Activated T-helper 1 cell treated with anti-CD3 and anti-CD28 coated beads, Interleukin-2, amount 50 U/mL, for 16 hours (primary cell): ENCODE data around the gene TMEM178B.

Experiments used
- DNase-seq, 2 donors: peaks; one replicate each; pipeline ENCODE4 v3.0.0-alpha.2; 2020; ENCODE audit warnings: low read depth in 1 of 2, low spot score in 1 of 2

Gene TMEM178B

GRCh38 chr7:141220263-141220880 is 146.5 kb downstream of the TMEM178B start:
- DNase-seq = no peak

- DNase-seq = no peak
These were observed 147.2 kb downstream of the TMEM178B start for GRCh38 chr7:141221007-141221612.

- DNase-seq = no peak
These were observed 152.2 kb downstream of the TMEM178B start for GRCh38 chr7:141225916-141226618.

GRCh38 chr7:141227454-141227853 is 153.6 kb downstream of the TMEM178B start:
- no peak for DNase-seq

DNA sequence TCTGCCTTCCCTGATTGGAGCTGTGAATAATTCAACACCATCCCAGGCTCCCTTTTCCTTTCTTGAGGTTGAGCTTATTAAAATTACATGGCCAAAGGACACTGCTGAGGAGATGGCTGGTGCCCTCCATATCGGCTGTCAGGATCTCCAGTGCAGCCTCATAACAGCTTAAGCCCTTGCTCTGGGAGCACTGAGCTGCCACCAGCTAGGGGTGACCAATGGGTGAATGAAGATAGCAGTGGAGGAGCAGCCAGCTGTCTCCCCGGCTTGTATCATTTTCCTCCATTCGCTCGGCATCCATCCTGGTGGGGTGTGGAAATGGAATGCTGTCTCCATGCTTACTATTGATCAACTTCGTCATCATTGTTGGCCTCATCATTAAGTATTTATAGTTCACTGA is 154.6 kb downstream of the TMEM178B start:
- no peak for DNase-seq

- no peak for DNase-seq
These were observed 157.3 kb downstream of the TMEM178B start for GRCh38 chr7:141231018-141231792.

DNA sequence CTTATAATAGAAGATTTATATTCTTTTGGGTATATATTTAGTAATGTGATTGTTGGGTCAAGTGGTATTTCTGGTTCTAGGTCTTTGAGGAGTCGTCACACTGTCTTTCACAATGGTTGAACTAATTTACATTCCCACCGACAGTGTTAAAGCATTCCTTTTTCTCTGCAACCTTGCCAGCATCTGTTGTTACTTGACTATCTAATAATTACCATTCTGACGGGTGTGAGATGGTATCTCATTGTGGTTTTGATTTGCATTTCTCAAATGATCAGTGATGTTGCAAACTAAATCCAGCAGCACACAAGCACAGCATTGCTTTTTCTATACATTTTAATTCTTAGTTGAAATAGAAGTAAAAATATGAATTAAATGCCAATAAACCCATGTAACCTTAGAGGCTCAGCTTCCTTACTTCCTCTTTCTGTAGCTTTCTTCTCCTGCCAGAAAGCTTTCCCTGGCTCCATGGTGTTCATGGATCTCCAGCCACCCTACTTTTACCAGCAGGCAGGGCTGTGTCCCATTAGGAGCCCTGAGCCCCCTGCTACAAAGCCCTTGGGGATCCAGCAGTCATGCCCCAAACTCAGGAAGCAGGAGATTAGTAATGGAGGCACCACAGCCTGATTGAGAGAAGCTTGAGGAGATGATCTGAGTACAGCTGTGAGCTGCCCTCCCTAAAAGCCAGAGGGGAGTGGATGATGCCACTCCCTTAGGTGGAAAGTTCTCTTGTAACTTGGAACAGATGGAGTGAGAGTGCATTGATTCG is 158.6 kb downstream of the TMEM178B start:
- no peak for DNase-seq

DNA sequence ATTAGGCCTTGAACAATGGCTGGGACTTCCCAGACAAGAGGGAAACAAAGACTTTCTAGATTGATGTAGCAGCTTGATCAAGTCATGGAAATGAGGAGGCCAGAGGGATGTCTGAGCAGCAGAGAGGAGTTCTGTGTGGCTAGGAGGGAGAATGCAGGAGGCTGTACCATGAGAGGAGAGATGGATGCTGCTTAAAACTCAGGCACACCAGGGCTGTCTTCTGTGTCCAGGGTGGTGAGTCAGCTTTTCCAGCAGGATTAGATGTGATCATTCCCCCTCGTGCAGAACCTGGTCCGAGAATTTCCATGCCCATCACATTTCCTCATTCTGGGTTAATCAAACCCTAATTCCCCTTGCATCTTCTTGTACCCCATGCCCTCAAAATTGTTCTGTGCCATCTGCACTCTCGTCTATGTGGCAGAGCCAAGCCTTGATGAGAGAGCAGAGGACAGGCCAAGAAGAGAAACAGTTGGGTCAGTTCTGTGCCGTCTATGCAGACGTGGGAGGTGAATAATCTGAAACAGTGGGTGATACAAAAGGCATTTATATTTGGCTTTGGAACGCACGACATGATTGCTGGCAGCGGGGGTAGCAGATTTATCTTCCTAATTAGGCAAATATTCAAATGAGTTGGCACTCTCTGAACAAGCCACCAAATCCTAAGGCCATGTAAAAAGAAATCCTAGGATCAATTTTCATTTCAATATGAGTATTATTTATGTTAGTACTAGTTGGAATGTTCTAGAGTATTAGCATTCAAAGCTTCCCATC is 160.7 kb downstream of the TMEM178B start:
- DNase-seq = no peak

DNA sequence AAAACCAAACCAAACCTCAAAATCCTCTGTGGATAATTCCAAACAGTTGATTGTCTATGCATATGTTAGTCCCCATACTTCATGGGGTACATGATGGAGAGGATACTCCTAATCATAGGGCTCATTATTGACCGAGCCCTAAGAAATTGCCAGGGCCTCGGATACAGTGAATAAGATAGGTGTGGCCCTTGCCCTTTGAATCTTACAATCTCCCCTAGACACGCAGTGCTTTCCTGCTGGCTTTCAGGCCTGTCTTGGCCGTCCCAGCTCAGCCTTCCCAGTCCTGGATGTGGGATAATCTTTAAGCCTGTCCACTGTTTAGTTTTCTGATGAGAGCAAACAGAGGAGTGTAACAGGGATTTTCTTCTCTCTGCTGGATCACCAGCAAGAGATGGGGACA is 161.8 kb downstream of the TMEM178B start:
- DNase-seq = no peak

DNA sequence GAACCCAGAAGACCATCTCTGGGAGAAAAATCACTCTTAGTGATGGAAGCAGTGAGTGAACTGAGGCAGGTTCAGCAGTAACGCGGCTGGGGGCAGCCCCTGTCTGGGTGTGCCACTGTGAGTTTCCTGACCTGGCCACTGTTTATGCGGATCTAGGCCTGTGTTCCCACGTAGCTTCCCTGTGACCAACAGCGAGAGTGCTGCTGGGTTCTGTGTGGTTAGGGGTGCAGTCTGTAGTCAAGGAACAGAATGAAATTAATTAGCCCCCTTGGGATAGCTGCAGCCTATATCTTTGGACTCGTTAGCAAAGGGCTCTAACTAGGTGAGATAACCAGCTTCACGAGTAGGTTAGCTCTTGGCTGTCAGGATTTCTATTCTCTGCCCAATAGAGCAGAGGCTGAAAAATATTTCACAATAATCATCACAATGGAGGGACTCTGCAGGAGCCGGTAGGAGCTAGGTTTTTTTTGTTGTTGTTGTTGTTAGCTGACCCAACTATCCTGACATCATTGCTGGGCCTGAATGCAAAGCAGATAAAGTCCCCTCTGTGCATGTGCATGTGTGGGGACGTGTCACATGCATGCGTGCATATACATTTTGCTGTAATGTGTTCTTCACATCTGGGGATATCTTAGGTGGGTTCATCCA is 164.9 kb downstream of the TMEM178B start:
- no peak for DNase-seq

GRCh38 chr7:141239661-141240060 is 165.8 kb downstream of the TMEM178B start:
- DNase-seq = no peak

GRCh38 chr7:141242568-141242967 is 168.7 kb downstream of the TMEM178B start:
- no peak for DNase-seq

GRCh38 chr7:141243368-141243767 is 169.5 kb downstream of the TMEM178B start:
- DNase-seq = no peak

- no peak for DNase-seq
These were observed 170.6 kb downstream of the TMEM178B start for GRCh38 chr7:141244435-141244834.

DNA sequence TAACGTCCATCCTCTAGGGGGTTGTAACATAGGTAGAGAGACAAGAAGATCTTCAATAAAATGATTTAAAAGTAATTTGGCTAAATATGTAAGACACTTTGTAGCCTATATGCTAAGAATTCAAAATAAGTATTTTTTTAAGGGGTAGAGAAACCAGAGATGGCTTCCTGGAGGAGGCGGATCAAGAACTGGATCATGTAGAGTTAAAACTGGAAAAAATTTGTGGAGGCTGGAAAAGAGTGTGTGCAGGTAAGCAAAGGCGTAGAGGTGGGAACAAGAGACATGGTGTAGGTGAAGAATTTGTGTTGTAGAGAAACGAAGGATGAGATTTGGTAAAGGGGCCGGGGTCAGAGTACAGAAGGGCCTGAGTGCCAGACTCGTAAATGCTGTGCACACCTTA is 172.6 kb downstream of the TMEM178B start:
- no peak for DNase-seq

GRCh38 chr7:141251180-141251579 is 177.3 kb downstream of the TMEM178B start:
- no peak for DNase-seq

- DNase-seq = no peak
These were observed 178.1 kb downstream of the TMEM178B start for GRCh38 chr7:141251957-141252356.

DNA sequence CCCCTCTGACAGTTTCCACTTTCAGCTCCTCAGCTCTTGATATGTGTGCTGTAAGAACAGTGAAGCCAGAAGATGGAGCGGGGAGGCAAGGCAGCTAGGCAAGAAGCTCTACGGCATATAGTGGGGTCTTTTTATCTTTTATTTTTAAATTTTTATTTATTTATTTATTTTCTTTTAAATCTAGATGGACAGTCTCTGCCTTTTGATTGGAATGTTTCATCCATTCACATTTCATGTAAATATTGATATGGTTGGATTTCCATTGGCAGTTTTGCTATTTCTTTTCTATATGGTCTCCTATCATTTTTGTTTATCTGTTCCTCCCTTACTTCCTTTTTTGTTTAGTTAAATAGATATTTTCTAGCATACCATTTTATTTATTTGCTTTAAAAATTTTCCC is 183.7 kb downstream of the TMEM178B start:
- no peak for DNase-seq

- DNase-seq = no peak
These were observed 184.7 kb downstream of the TMEM178B start for GRCh38 chr7:141258559-141258958.
